Mucosa of descending colon (tissue), 3 donors: ENCODE results near the gene CELF6. TPM values are rescaled to one million over a fixed set of nuclear protein-coding genes. Genes with fewer than 3 reads are reported as not detected.
A peak's percentile ranks its signal among the peaks of the same experiment; 100 is the strongest.

ENCODE experiments used
- ATAC-seq: fragments of 200-7000 bp; cut with Tn5 transposase; one replicate; pipeline ENCODE4 v1.9.1; 2020; ENCODE audit warnings: mild to moderate bottlenecking, moderate library complexity
- DNase-seq, 3 donors: peaks; one replicate each; pipeline ENCODE4 v3.0.0-alpha.2; 2020
- H3K36me3 ChIP-seq: fragments of 200-600 bp; one replicate; pipeline ENCODE4 v1.8.0; 2021; ENCODE audit warnings: low read depth, mild to moderate bottlenecking
- H3K4me1 ChIP-seq: fragments of 200-600 bp; one replicate; pipeline ENCODE4 v1.8.0; 2021; ENCODE audit warnings: low read depth, mild to moderate bottlenecking
- H3K4me3 ChIP-seq: fragments of 200-600 bp; one replicate; pipeline ENCODE4 v1.8.0; 2021; ENCODE audit warnings: mild to moderate bottlenecking
- H3K9me3 ChIP-seq: fragments of 200-600 bp; one replicate; pipeline ENCODE4 v1.8.0; 2021; ENCODE audit warnings: mild to moderate bottlenecking
- intact Hi-C, 2 donors: fragments of 100-400 bp; cut with DNase I in 1 of 2; cut with micrococcal nuclease in 1 of 2; formaldehyde crosslinking; loops; one replicate each; pipeline versions ENCODE4 v1.11.0 to v1.11.1; 2022; cut with DNase I, micrococcal nuclease
- total RNA-seq, 3 donors: library from RNA; stranded (reverse); fragmentation: NEBNext Ultra II Directional in 2 of 3; extraction: Animal tissue kit (Norgen Biotek cat#: 25700) in 2 of 3; gene quantifications; one replicate each; pipeline versions ENCODE4 v1.2.1 to v1.2.4, GENCODE V29; 2021 to 2023
- TF ChIP-seq, protein P1 (sequence below): fragments of 200-600 bp; IDR thresholded peaks from one replicate; pipeline ENCODE4 v1.8.0; 2022; ENCODE audit warnings: antibody characterized with exemption, mild to moderate bottlenecking
- donor health status: DM: no; HTN: no; CAD: no; lungs with moderate emphysema.
- donor health status: DM: no; HTN: no; CAD: no.
- donor health status: DM: no; HTN: yes; CAD: no.

CELF6 gene
- total RNA-seq, 3 donors from 2014 or later: 0.67 to 3.8 (median 3.0) TPM

DNA sequence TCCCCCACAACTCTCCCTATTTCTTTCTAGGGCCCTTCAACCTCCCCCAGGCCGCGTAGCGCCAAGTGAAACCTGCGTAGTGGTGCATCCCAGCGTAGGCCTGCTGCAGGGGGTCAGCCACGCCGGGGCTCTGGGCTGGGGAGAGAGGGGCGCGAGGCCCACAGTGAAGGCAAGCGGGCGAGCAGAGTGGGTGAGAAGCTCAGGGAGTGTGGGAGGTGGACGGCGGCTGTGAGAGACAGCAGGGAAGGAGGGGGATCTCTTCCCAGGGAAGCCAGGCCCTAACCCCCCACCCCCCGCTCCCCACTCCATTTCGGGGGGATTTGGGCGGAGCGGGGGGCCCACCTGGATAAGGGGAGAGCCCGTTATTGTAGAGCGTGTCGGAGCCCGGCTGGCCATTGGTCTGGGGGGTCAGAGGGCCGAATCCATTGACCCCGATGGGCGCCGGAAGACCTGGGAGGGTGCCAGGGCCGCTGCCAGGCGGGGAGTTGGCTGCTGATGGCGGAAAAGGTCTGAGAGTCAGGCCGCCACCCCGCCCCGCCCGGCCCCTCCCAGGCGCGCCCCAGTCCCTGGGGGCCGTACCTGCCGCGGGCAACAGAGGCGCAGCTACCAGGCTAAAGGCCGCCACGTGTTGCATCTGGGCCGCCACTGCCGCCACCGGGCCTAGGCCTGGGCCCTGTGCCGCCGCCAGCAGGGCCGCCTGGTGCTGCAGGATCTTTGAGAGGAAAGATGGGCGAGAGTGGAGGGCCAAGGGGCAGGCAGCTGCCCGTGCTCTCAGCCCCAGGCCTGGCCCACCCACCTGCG, 31.0 kb downstream of the CELF6 start:
- ATAC-seq (no peak), DNase-seq (no peak)
- intact Hi-C loops: no loop called here
- TF ChIP-seq, protein P1, sequence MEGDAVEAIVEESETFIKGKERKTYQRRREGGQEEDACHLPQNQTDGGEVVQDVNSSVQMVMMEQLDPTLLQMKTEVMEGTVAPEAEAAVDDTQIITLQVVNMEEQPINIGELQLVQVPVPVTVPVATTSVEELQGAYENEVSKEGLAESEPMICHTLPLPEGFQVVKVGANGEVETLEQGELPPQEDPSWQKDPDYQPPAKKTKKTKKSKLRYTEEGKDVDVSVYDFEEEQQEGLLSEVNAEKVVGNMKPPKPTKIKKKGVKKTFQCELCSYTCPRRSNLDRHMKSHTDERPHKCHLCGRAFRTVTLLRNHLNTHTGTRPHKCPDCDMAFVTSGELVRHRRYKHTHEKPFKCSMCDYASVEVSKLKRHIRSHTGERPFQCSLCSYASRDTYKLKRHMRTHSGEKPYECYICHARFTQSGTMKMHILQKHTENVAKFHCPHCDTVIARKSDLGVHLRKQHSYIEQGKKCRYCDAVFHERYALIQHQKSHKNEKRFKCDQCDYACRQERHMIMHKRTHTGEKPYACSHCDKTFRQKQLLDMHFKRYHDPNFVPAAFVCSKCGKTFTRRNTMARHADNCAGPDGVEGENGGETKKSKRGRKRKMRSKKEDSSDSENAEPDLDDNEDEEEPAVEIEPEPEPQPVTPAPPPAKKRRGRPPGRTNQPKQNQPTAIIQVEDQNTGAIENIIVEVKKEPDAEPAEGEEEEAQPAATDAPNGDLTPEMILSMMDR: no peak
- Histone ChIP-seq H3K4me3 (no peak overlapping the region), H3K4me1 (no peaks in the 10 kb centered on the region), H3K36me3 (no peaks in the 10 kb centered on the region), H3K9me3 (no peaks in the 10 kb centered on the region)

DNA sequence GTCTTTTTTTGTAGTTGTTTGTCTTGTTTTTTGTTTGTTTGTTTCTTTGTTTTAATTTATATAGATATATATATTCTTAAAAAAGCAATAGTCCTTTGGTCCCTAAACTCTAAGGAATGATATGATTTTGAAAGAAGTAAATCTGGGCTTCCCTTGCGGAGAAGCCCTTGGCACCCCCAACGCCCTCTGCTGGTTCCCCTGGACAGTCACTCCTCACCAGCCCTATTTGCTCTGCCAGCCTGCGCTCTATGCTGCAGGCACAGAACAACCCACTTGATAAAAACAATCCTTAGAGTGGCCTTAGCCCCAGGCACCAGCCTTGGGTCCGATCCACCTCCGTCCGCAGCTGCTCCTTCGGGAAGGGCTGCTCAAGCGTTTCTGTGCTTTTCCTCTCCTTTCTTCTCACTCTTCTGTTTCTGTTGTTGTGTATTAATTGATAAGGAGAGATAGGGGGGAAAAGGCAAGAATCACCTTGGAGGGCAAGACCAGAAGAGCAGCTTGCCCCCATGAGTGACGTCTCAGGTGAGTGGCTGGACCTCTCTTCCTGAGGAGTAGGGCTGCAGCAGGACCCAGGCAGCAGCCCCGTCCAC, 33.9 kb downstream of the CELF6 start:
- no peaks in the 10 kb centered on the region for H3K36me3 ChIP-seq
- intact Hi-C loops: no loop called here
- no peaks in the 10 kb centered on the region for H3K9me3 ChIP-seq
- no peak overlapping the region for H3K4me3 ChIP-seq
- TF ChIP-seq, protein P1: peak; percentile 50
- ATAC-seq (peak; percentile 81), DNase-seq (peak in 2 of 3 donors; percentile 43 to 54)
- no peaks in the 10 kb centered on the region for H3K4me1 ChIP-seq

DNA sequence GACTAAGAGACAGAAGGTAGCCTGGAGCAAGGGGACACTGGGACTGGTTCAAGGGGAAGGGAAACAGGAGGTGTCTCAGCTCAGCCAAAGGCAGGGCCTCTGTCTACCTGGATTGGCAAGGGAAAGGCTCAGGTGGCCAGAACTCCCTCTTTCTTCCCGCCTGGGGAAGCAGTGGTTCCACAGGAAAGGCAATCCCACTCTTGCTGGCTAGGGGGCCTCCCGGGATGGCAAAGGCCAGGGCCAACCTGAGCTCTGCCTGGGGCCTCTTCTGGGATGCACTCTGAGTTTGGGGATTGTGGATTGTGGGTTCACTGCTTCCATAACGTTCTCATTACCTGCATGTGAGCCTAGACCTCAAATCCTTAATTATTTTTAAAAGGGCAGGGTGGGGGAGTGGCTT, 34.6 kb downstream of the CELF6 start:
- H3K36me3 ChIP-seq: no peaks in the 10 kb centered on the region
- intact Hi-C loops: no loop called here

DNA sequence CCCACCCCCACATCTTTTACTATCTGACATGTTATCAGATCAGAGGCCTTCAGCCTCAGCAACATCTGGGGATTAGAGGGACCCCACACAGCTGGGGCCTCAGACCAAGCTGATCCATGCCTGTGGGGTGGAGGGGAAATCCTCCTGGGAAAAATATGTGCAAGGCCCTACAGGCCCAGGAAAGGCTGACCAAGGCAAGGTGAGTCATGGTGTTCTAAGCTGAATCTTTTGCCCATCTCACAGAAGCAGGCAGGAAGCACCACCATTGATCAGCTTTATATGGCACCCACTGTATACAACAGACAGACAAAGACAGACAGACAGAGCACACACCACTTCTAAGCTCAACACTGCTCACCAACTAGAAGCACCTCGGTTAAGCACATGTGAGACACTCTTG, 35.2 kb downstream of the CELF6 start:
- DNase-seq: no peak
- H3K9me3 ChIP-seq: no peaks in the 10 kb centered on the region
- H3K36me3 ChIP-seq: no peaks in the 10 kb centered on the region
- ATAC-seq: no peak
- intact Hi-C loops: no loop called here
- H3K4me1 ChIP-seq: no peaks in the 10 kb centered on the region
- H3K4me3 ChIP-seq: no peak overlapping the region
- TF ChIP-seq, protein P1: no peak

More for the DNA sequence above, 34.6 kb downstream of the CELF6 start:
- no peak overlapping the region for H3K4me3 ChIP-seq
- H3K9me3 ChIP-seq: no peaks in the 10 kb centered on the region
- no peak for ATAC-seq
- no peaks in the 10 kb centered on the region for H3K4me1 ChIP-seq
- TF ChIP-seq, protein P1: no peak
- DNase-seq: no peak

DNA sequence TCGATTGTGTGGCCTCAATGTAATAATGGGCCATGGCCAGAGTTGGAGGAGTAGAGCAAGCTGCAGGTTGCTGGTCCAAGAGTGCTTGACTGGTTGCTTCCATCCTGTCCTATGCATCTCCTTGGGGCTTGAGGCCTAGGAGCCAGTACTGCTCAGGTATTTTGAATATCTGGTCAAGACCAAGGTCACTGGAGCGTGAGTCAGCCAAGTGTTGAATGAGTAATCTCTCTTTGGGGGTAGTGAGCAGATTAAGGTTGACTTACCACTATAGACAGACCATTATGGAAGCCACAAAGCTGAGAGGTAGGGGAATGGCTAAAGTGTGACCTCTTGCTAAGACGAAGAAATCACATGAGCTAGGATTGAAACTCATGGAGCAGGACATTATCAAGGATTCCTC, 38.2 kb downstream of the CELF6 start:
- Histone ChIP-seq H3K4me3 (no peak overlapping the region), H3K9me3 (no peaks in the 10 kb centered on the region), H3K36me3 (no peaks in the 10 kb centered on the region), H3K4me1 (no peaks in the 10 kb centered on the region)
- TF ChIP-seq, protein P1: no peak
- DNase-seq (no peak), ATAC-seq (no peak)
- intact Hi-C loops: no loop called here
